Stomach (tissue), 4 donors: ENCODE measurements around the gene FAM83D.

Source experiments
- CTCF ChIP-seq, 7 experiments: fragments of 450-650 bp in 4 of 7; fragments of 200-600 bp in 3 of 7; sonication (generic) in 3 of 7; IDR thresholded peaks; one replicate each; pipeline ENCODE4 v1.5.1; 2016 to 2019; ENCODE audit warnings: antibody characterized with exemption in 7 of 7, control low read depth in 2 of 7, mild to moderate bottlenecking in 1 of 7
- EP300 ChIP-seq: sonication (generic); formaldehyde crosslinking; IDR thresholded peaks from one replicate; pipeline ENCODE4 v1.6.1; 2017; ENCODE audit warnings: antibody characterized with exemption
- POLR2A ChIP-seq, 4 donors: fragments of 450-650 bp; IDR thresholded peaks; one replicate each; pipeline ENCODE4 v1.6.1; 2016; ENCODE audit warnings: antibody characterized with exemption in 4 of 4, control low read depth in 2 of 4, mild to moderate bottlenecking in 1 of 4, moderate library complexity in 1 of 4
- POLR2AphosphoS5 ChIP-seq, 3 donors: sonication (generic); formaldehyde crosslinking; IDR thresholded peaks; one replicate each; pipeline ENCODE4 v1.6.1; 2016; ENCODE audit warnings: antibody characterized with exemption in 3 of 3

DNA sequence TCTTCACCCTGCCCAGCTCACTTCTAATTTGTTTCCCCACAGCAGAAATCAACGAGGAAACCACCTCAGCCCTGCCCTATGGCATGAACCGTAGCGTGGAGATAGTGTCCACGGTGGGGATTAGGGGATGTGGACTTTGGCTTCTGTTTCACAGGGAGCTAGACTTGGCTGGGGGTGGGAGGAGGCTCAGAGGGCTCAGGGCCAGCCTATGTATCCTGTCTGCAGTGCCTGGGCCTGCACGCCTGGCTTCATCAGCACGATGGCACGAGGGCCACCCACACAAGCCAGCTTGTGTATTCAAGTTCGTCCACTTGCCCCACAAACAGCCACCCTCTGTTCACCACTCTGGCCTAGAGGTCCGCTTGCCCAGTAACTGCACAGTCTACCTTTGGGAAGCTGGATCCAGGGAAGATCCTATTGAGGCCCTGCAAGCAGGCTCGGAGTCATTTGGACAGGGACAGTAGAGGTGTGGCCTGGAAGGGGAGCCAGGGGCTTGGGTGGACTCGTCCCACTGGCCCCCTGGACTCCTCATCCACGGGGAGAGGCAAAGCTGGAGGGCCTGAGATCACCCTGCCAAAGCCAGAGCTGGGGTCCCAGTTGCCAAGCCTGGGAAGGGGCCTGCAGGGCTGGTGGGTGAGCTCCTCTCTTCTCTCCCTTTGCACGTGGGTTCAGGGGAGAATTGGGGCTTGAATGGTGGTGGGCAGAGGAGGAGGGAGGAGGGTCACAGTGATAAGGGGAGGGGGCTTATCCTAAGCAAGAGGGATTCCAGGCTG lies 38.0 kb upstream of the FAM83D start:
- no peak for TF ChIP-seq POLR2AphosphoS5 (IDR thresholded peaks at IDR 0.05)
- TF ChIP-seq CTCF (IDR thresholded peaks at IDR 0.05): no peak
- no peak for TF ChIP-seq POLR2A (IDR thresholded peaks at IDR 0.05)
- TF ChIP-seq EP300: no peak
